GM23248 (cell line): ENCODE measurements around the gene PARP3.
"Not testable (repeated sequence)": the region's sequence is repeated elsewhere in the genome, so short reads cannot be mapped to it uniquely, and the experiment has no call there.

Experiments used
- EZH2 ChIP-seq: fragments of 200-600 bp; sonication (generic); IDR thresholded peaks from 2 replicates; pipeline ENCODE4 v1.6.1; 2018; ENCODE audit warnings: antibody characterized with exemption, mild to moderate bottlenecking; ENCODE audit not compliant: insufficient read depth, poor library complexity, severe bottlenecking
- EZH2phosphoT487 ChIP-seq: fragments of 200-600 bp; sonication (generic); IDR thresholded peaks from 2 replicates; pipeline ENCODE4 v1.6.1; 2018; ENCODE audit warnings: antibody characterized with exemption, moderate library complexity, mild to moderate bottlenecking, low read depth; ENCODE audit not compliant: insufficient read depth

- TF ChIP-seq EZH2, EZH2phosphoT487: not testable (repeated sequence)
Measured at GRCh38 chr3:51993657-51994056, 51.5 kb downstream of the PARP3 start.
